CD4-positive, alpha-beta T cell (primary cell): ENCODE measurements around the gene IL1R1. TPM values are rescaled to one million over a fixed set of nuclear protein-coding genes. Genes with fewer than 3 reads are reported as not detected.

ENCODE experiments used
- ATAC-seq: fragments of 200-7000 bp; cut with Tn5 transposase; one replicate; pipeline ENCODE4 v1.10.0; 2022; ENCODE audit warnings: mild to moderate bottlenecking; ENCODE audit not compliant: poor library complexity
- CTCF ChIA-PET: fragments of 350-600 bp; sonication (Branson Sonifier 250); formaldehyde crosslinking; loops from one replicate; lab custom pipeline; 2021; ENCODE audit warnings: antibody characterized with exemption, inconsistent platforms; lab: Charles Lee
- POLR2A ChIA-PET: fragments of 350-600 bp; sonication (Branson Sonifier 250); formaldehyde crosslinking; loops from one replicate; lab custom pipeline; 2021; ENCODE audit warnings: antibody characterized with exemption, inconsistent platforms; lab: Charles Lee
- DNase-seq, 14 experiments: peaks; one replicate each; pipeline ENCODE4 v3.0.0-alpha.2; 2013 to 2020; ENCODE audit warnings: mixed read lengths in 2 of 14
- H3K27ac ChIP-seq, 2 donors: one replicate each; pipeline versions ENCODE4 v1.5.1 to v1.7.0; 2013; ENCODE audit warnings: low read length in 2 of 2, low read depth in 1 of 2, mild to moderate bottlenecking in 1 of 2
- H3K27me3 ChIP-seq, 2 experiments: 1 replicate in 1 of 2; 2 replicates in 1 of 2; pipeline versions ENCODE4 v1.6.1 to v1.7.0; 2013; ENCODE audit warnings: low read length in 2 of 2, control low read depth in 1 of 2, mild to moderate bottlenecking in 1 of 2, moderate library complexity in 1 of 2; ENCODE audit not compliant: insufficient read depth in 2 of 2, control insufficient read depth in 1 of 2
- H3K36me3 ChIP-seq: one replicate; pipeline ENCODE4 v1.6.1; 2013; ENCODE audit warnings: low read length, control low read depth; ENCODE audit not compliant: insufficient read depth
- H3K4me1 ChIP-seq: one replicate; pipeline ENCODE4 v1.6.1; 2013; ENCODE audit warnings: low read length, control low read depth; ENCODE audit not compliant: insufficient read depth
- H3K4me3 ChIP-seq: one replicate; pipeline ENCODE4 v1.5.1; 2013; ENCODE audit warnings: mild to moderate bottlenecking, low read length, moderate library complexity
- H3K9me3 ChIP-seq, 2 experiments: 1 replicate in 1 of 2; 2 replicates in 1 of 2; pipeline versions ENCODE4 v1.6.1 to v1.7.0; 2013; ENCODE audit warnings: low read length in 2 of 2, mild to moderate bottlenecking in 2 of 2, control low read depth in 1 of 2, moderate library complexity in 1 of 2; ENCODE audit not compliant: control insufficient read depth in 1 of 2, insufficient read depth in 1 of 2
- H3K27ac Mint-ChIP-seq: one replicate; pipeline ENCODE4 v1.8.0; 2020; ENCODE audit warnings: mixed read lengths
- H3K27me3 Mint-ChIP-seq: one replicate; pipeline ENCODE4 v1.8.0; 2021; ENCODE audit warnings: mixed read lengths
- H3K36me3 Mint-ChIP-seq: one replicate; pipeline ENCODE4 v1.8.0; 2021; ENCODE audit warnings: low read depth, mixed read lengths
- H3K4me1 Mint-ChIP-seq: one replicate; pipeline ENCODE4 v1.8.0; 2021; ENCODE audit warnings: low read depth, mixed read lengths
- H3K4me3 Mint-ChIP-seq: one replicate; pipeline ENCODE4 v1.8.0; 2020; ENCODE audit warnings: mild to moderate bottlenecking, mixed read lengths
- H3K9me3 Mint-ChIP-seq: one replicate; pipeline ENCODE4 v1.8.0; 2020; ENCODE audit warnings: mixed read lengths
- CTCF ChIP-seq: fragments of 200-600 bp; IDR thresholded peaks from one replicate; pipeline ENCODE4 v1.8.0; 2022; ENCODE audit warnings: antibody characterized with exemption, mild to moderate bottlenecking
- intact Hi-C, 2 experiments: fragments of 100-400 bp; cut with DNase I in 1 of 2; cut with micrococcal nuclease in 1 of 2; formaldehyde crosslinking; loops; one replicate each; pipeline versions ENCODE4 v1.15.1 to v1.9.0; 2023 to 2025; cut with DNase I, micrococcal nuclease
- total RNA-seq, 174 experiments: library from RNA in 2 of 174; stranded (reverse) in 2 of 174; gene quantifications; one replicate each; pipeline ENCODE4 v1.2.3 and lab custom pipeline; 2021 to 2026

The IL1R1 gene
- total RNA-seq, 2 experiments from 2014 or later: 0.22 to 0.49 TPM

- no peak overlapping the region for H3K27ac ChIP-seq
- DNase-seq: no peak
- Mint-ChIP-seq H3K4me1 (peaks cover 10% of the 10 kb centered on the region), H3K9me3 (no peaks in the 10 kb centered on the region), H3K27me3 (no peaks in the 10 kb centered on the region), H3K36me3 (no peaks in the 10 kb centered on the region), H3K27ac (no peak overlapping the region), H3K4me3 (no peak overlapping the region)
- peaks cover 3% of the 10 kb centered on the region for H3K4me1 ChIP-seq
- no peak for ATAC-seq
- no peaks in the 10 kb centered on the region for H3K9me3 ChIP-seq
- ChIA-PET CTCF (interaction anchor here (0.6 kb wide), 1 partner anchor 136 kb away, joined by 3 read pairs; no protein-coding TSS in a partner anchor), POLR2A (no interaction called here)
- TF ChIP-seq CTCF: no peak
- no peaks in the 10 kb centered on the region for H3K27me3 ChIP-seq
- intact Hi-C loops: no loop called here
- H3K36me3 ChIP-seq: no peaks in the 10 kb centered on the region
- H3K4me3 ChIP-seq: no peak overlapping the region
Measured at GRCh38 chr2:102171946-102172345, 29.4 kb downstream of the IL1R1 start.

- Mint-ChIP-seq H3K4me3 (no peak overlapping the region), H3K27ac (no peak overlapping the region), H3K4me1 (peaks cover 10% of the 10 kb centered on the region), H3K27me3 (no peaks in the 10 kb centered on the region), H3K9me3 (no peaks in the 10 kb centered on the region), H3K36me3 (no peaks in the 10 kb centered on the region)
- intact Hi-C loops: no loop called here
- POLR2A ChIA-PET: interaction anchor here (1.0 kb wide), 1 partner anchor 55 kb away, joined by 3 read pairs; no protein-coding TSS in a partner anchor
- Histone ChIP-seq H3K9me3 (no peaks in the 10 kb centered on the region), H3K27ac (no peak overlapping the region), H3K27me3 (no peaks in the 10 kb centered on the region), H3K36me3 (no peaks in the 10 kb centered on the region), H3K4me3 (no peak overlapping the region), H3K4me1 (peaks cover 3% of the 10 kb centered on the region)
- DNase-seq (no peak), ATAC-seq (no peak)
- CTCF ChIA-PET: no interaction called here
- TF ChIP-seq CTCF: no peak
Measured at GRCh38 chr2:102172745-102173144, 30.2 kb downstream of the IL1R1 start.

- Histone ChIP-seq H3K27me3 (no peaks in the 10 kb centered on the region), H3K27ac (no peak overlapping the region), H3K36me3 (no peaks in the 10 kb centered on the region), H3K4me3 (no peak overlapping the region), H3K4me1 (peaks cover 3% of the 10 kb centered on the region), H3K9me3 (no peaks in the 10 kb centered on the region)
- Mint-ChIP-seq H3K9me3 (no peaks in the 10 kb centered on the region), H3K27me3 (peaks cover under 1% of the 10 kb centered on the region), H3K27ac (no peak overlapping the region), H3K36me3 (no peaks in the 10 kb centered on the region), H3K4me3 (no peak overlapping the region), H3K4me1 (peaks cover 10% of the 10 kb centered on the region)
- ATAC-seq (no peak), DNase-seq (no peak)
- intact Hi-C loops: no loop called here
- ChIA-PET POLR2A (no interaction called here), CTCF (no interaction called here)
- no peak for TF ChIP-seq CTCF
Measured at GRCh38 chr2:102176172-102176571, 33.6 kb downstream of the IL1R1 start.
